Effector CD8-positive, alpha-beta T cell (primary cell): ENCODE results near the gene SEL1L3.

Experiments used
- DNase-seq: peaks from one replicate; lab custom pipeline; 2025; lab: John Stamatoyannopoulos, UW

SEL1L3 gene

DNA sequence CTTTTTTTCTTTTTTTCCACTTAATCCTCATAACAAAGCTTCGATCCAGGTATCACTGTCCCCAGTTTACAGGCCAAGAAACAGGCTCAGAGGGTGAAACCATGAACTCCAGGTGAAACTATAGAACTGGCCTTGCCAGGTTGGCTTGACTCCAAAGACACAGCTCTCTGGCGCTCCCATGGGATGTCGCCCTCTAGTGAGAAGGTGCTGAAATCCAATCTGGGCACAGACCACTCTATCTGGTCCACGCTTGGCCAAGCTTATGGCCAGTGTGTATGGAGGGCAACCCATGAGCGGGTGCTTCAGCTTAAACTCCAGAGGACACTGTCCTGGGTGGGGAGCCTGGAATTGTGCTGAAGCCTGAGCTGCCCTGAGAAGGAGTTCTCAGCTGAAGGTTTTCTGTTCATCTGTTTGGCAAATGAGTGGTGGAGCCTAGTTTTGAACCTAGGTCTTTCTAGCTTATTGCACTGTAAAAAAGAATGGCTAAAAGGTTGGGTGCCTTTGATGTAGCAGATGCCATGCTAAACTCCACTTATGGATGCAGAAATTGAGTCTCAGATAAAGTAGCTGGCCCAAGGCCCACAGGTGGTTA lies 70.5 kb downstream of the SEL1L3 start:
- no peak for DNase-seq

DNA sequence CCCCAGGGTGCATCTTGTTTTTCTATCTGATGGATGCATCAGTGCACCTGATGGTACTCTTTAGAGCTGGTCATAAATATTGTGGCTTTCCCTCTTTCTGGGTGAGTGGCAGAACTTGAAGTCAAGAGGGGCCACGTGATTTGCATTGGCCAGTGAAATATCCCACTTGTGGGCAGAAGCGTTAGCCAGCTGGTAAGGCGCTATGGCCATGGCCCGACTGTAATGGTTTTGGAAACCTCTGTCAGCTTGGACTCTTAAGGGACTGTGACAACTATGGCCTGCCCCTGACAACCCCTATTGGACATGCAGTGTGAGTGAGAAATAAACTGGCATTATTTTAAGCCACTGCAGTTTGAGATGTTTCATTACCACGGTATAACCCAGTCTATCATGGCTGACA lies 72.8 kb downstream of the SEL1L3 start:
- no peak for DNase-seq

DNA sequence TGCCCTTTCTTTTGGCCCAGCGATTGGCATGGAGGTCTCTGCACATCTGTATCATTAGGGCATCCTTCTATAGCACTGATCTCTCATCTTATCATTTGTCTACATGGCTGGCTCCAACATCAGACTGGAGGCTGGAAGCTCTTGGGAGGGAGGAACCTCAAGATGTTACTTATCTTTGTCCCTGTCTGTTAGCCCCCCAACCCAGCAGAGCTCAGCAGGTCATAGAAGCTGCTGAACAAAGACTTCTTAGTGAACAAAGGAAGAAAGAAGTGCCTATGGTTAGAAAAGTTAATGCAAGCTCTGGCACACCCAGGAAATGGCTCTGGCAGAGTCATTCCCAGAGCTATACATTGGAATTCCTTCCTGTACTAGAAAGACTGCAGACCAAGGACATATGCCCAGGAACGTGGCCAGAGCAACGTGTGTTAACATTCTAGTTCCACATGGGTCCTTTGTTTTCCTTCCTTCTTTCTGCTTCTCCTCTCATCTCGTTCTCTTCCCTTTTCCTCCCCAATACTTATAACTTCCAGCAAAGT lies 74.0 kb downstream of the SEL1L3 start:
- no peak for DNase-seq

DNA sequence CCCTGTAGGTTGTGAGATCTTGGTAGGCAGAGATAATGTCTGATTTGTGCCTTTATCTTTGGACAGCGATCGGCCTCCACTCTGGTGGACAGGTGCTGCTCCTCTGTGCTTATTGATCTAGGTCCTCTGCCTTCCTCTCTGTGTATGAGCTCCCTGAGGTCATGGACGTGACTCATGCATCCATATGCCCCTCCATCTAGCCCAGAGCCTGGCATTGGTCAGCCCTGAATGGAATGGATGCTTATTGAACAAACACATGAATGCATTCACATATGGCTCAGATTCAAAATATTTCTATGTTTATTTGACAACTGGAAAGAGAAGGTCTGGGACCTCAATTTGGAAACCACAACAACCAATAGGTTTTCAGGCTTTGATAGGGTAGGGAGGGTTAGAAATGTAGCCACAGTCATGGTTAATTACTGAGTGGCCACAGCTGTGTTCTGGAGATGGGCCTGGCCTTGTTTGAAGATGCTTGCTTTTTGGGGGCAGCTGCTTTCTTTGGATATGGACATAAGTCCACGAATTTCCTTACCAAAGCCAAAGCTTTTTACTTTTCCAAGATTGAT lies 76.2 kb downstream of the SEL1L3 start:
- DNase-seq, result no peak

DNA sequence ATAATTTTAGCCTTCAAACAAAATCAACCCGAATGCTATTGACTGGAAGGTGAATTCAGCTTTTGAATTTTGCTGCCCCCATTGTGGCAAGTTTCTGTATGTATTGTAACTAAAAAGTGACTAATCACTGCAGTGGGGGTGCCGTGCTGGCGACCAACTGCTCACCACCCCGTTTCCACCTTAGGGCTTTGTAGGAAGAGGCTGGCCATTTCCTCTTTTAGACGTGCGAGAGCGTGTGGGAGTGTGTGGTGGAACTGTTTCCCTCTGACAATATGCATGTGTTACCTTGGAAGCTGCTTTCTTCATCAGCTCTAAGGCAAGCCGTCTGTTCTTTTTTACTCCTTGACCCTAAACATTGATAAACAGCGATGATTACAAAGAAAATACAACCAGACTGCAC lies 78.8 kb downstream of the SEL1L3 start:
- DNase-seq, result no peak

DNA sequence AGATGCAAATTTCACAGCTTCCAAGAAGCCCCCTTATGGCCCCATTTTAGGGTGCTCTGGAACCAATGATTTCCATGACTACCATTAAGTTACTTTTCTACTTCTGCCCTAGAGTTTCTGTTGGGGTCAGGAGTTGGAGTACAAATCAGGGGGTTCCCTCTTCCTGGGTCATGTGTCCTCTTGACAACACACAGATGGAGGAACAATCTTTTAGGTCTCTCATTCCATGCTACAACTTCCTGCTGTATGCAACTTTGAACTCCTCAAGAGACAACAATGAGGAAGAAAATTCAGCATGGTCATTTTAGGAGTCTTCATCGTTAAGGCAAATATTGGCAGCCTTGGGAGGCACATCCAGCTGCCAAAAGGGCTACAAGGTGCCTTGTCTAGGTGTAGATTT lies 79.7 kb downstream of the SEL1L3 start:
- no peak for DNase-seq

DNA sequence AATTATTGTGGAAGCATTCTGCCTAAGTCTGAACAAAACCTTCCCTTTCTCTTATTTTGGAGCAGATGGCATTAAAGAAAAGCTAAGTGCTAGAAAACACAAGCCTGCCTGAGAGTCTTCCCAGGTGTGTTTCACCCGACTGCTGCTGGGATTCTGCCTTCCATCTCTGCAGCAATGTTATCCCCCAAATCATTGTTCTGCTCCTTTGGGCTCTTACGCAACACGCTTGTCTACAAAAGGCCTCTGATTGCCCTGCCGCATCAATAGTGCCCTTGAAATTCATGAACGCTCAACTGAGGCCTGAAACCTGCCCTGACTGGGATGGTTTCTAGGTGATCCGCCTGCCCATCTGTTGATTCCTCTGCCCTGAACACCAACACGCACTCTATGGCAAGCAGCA lies 80.3 kb downstream of the SEL1L3 start:
- no peak for DNase-seq

DNA sequence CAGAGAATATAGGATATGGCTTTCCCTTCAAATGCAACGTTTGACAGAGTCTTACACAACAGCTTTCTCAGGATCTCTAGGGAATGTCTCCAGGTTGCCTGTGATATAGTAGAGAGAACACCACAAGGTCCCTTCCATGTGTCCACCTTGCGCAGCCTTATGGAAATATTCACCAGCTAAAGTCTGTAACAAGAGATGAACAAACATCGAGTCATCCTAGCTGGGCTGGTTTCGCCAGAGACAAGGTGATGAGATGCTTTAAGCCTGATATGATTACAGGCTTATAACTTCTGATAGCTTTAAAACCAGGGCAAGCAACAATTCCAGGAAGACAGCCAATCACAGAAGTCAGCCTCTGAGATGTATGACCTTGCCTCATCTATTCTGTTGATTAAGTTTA lies 83.8 kb downstream of the SEL1L3 start:
- no peak for DNase-seq

DNA sequence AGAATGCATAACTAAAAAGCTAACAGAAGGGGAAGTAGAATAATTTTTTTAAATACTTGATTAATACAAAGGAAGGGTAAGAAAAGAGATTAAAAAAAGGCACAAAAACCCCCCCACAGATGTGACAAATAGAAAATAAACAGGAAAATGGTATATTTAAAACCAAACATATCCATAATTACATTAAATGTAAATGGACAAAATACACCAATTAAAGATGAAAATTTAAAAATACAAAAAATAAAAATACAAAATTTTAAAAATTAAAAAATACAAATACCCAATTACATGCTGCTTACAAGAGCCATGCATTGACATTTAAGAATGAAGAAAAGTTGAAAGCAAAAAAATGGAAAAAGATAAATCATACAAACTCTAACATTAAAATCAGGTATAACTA lies 86.0 kb downstream of the SEL1L3 start:
- DNase-seq, result no peak

DNA sequence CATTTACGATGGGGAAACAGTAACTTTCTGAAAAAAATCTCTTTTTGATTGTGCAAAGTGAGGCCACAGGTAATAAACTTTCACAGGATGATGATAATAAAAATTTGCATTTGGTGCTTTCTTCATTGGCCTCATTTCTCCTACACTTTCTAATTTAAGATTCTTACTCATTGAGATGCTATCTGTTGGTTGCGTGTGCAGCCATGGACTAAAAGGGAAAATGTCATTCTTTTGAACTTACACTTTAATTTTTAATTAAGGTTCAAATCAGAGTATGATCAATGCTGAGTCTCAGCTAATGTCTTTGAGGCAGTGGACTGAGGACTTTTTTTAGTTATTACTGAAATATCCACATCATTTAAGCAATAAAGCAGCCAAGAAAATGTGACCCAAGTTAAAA lies 87.6 kb downstream of the SEL1L3 start:
- no peak for DNase-seq

DNA sequence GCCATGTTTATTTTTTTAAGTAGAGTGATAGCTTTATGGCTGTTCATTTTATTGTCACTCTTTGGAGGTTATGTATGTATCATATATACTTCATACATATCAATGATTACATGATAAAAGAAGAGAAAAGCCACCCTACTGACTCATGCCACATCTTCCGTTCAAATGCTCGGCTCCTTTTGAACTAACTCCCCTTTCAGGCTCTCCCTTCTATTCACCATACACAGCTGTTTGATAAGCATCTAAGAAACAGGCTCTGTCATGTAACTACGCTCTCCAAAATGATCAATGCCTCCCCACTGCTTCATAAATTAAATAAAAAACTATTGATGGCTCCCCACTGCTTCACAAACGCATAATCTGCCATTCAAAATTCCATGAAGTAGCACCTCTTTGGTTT lies 89.4 kb downstream of the SEL1L3 start:
- DNase-seq, result no peak

DNA sequence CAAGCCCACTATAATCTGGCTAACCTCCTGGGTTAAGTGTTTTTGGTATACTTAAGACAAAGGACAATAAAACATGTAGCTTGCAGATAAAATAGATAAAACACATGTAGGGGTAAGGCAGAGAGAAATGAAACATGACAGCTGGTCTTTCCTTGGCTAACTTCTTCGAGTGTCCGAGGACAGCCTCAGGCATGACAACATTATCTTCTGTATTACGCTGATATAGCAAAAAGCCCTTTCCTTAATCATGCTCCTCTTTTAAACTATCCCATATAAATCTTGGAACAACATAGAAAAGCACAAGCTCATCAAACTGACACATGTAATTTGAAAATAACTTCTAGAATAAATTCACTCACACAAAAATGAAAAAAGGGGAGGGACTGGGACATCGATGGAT lies 91.1 kb downstream of the SEL1L3 start:
- no peak for DNase-seq

DNA sequence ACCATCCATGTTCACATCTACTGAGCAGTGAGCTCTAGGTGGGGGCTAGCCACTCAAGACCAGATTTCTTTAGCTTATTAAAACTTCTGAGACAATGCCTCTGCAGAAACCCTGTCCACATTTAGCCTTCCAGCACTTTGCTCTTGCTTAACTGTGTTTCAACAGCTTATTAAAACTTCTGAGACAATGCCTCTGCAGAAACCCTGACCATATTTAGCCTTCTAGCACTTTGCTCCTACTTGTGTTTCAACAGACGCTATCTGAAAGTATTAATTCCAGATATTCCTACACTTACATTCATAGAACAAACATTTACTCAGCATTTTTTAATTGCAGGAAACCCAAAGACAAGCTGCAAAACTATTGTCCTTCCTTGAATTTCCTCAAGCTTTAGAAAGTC lies 91.9 kb downstream of the SEL1L3 start:
- DNase-seq, result no peak

DNA sequence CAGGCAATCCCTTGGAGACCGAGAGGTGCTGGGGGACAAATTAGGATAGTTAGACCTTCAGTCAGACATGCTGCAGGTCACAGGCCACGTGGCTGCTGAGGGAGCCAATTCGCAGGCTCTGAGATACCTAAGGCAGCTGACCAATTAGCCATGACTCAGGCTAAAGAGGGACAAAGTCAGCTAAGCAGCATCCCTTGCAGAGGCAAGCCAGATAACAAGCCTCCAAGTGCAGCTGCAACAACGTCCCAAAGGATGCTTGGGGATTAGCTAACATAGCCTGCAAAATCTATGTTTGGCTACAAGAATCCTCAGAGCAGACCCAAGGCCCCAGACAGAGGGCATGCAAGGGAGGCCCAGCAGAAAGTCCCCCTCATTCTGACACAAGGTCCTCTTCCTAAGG lies 93.5 kb downstream of the SEL1L3 start:
- no peak for DNase-seq

DNA sequence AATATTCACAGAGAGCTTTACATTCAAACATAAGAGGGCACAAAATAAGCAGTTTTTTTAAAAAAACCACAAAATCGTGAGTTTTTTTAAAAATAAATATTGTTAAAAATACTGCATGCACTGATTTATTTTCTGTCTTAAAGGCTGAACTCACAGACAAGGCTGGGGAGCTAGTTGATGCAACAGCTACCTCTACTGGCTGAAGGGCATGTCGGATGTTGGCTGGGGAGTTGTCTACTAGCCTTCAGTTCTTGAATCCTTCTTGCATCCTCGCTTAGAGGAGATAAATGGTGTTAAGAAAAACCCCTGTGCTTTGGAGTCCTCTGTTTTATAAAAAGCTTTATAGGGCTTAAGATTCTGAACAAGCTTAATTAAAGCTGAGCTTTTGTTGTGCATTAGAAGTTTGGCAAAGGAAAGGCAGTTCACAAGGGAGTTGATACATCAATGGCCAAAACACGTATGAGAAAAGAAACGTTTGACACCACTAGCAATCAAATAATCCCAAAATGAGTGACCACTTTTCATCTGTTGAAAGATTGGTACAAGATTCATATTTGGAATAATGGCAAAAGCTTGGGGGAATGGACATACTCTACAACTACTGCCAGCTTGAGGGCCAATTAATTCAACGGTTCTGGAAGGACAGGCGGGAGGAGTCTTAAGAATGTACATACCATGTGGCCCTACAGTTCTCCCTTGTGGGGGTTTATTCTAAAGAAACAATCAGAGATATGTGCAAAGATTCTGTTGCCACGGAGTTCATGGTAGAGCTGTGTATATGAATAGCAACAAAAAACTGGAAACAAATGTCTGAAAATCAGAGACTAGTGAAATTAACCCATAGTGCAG lies 94.7 kb downstream of the SEL1L3 start:
- DNase-seq, result no peak

DNA sequence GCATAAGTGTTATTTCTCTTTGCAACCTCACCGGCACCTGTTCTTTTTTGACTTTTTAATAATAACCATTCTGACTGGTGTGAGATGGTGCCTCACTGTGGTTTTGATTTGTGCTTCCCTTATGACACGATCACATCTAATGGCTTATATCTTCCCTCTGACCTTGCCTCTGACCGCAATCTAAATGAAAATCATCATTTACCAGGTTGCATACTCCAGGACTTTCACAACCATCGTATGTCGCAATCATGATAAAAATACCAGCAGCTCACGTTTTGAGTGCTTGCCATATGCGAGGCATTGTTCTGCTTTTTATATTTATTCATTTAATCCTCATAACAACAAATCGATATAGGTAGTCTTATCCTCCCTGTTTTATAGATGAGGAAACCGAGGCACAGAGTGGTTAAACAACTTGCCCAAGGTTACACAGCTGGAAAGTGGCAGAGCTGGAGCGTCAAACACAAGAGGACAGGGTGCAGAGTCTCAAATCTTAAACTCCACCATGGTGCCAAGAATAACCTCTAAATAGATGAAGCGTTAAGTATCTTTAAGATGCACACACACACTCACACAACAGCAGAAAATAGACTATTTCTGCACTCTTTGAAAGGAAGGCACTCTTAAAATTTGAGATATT lies 102.2 kb downstream of the SEL1L3 start:
- no peak for DNase-seq

DNA sequence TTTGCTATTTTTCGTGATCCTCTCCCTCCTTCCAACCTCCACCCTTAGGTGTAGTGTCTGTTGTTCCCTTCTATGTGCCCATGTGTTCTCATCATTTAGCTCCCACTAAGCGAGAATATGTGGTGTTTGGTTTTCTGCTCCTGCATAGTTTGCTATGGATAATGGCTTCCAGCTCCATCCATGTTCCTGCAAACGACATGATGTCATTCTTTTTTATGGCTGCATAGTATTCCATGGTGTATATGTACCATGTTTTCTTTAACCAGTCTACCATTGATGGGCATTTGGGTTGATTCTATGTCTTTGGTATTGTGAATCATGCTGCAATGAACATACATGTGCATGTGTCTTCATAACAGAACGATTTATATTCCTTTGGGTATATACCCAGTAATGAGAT lies 102.7 kb downstream of the SEL1L3 start:
- no peak for DNase-seq

DNA sequence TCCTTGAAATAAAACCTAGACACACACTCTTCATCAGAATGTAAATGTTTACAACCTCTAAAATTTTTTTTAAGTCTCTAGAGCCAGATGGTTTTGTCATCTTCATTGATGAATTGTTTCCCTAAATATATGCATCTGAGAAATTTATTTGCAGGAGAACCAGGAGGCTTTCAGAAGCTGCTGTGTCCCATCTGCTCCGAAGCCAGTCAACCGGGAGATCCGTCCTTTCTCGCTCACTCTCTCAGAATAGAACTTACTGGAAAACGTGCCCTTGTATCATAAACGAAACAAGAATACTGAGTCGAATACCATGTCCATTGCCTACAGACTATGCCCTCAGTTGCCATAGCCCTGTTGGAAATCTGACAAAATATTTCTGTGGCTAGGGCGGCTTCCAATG lies 103.7 kb downstream of the SEL1L3 start:
- no peak for DNase-seq

DNA sequence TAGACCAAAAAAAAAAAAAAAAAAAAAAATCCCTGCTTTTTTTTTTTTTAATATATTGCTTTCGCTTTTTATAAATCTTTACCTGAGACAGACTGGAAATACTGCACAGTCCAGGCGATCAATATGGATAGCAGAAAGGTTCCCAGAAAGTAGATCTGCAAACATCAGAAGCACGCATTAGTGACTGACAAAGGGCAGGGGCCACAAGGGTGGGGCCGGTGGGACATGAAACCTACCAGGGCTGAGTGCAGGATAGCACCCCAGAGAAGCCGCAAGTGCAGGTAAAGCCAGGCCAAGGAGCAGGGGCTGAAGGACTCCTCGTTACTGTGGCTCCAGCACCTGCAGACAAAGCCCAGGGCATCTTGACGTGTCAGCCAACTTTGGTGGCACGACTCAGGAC lies 105.3 kb downstream of the SEL1L3 start:
- no peak for DNase-seq

DNA sequence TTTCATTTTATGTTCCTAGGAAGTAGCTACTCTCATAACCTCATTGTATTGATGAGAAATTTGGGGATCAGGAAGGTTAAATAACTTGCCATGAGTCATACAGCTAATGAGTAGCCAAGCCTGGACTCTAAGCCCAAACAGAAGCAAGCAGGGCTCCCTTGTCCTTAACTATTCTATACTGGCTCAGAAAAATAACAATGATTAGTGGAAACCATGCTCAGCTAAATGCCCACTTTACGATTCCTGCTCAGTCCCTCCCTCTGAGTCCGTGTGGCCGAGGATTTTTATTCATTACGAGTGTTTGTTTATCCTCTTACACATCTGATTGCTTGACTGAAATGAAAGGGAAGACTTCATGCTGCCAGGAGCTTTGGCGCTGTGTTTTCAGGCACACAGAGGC lies 106.3 kb downstream of the SEL1L3 start:
- DNase-seq, result no peak

DNA sequence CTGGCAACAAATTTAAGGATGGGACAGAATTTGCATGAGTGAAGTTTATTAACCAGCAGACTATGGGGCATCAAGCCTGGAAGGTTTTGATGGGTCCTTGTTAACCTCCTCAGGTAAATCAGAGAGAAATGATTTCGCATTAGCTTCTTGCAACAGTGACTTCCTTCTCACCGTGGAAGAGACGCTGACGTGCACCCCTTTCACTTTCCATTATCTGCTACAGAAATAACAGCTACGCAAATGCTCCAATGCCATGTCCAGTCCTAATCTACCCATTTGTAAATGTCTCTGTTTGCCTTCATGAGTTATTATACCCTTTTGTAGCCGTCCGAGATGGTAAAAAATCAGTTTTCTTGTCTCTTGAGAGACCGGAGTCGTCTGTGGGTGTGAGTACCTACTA lies 106.9 kb downstream of the SEL1L3 start:
- no peak for DNase-seq

DNA sequence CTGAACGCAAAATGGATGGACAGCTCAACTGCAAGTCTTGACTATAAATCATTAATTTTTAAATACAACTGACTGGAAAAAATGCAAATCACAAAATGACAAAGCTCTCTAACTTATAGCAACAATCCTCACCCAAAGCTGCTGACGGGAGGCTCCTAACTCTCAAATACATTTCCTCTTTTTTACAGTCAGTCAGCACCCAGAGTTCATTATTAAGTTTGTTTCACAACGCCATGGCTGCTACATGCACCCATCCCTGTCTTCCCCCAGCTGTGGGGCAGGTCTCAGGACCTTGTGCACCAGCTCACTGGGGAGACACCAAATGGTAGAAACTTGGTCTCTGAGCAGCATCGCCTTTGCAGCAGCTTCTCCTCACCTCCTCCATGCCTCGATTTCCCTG lies 109.5 kb downstream of the SEL1L3 start:
- DNase-seq, result no peak

DNA sequence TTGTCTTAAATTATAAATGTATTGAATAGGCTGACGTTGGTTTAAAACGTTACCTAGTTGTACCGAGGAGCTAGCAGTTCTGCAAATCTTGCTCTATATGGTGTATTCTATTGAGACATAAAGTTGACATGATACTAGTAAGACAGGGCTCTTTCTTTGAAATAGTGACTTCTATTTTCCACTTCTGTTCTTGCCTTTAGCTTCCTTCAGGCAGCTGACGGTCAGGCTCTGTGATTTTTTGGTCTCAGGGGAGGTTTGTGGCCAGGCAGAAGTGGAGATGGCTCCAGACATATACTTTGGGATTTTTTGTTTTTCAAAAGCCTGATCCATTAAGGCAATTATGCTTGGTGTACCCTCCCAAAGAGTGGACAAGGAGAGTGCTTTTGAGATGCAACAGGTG lies 111.9 kb downstream of the SEL1L3 start:
- DNase-seq, result no peak
